Mononuclear cell (primary cell): ENCODE data around the gene CPE. TPM values are rescaled to one million over a fixed set of nuclear protein-coding genes. Genes with fewer than 3 reads are reported as not detected.

Source experiments
- H3K27me3 ChIP-seq: 2 replicates; pipeline ENCODE4 v1.6.0; 2011; ENCODE audit warnings: low read length, control low read depth; ENCODE audit not compliant: insufficient read depth
- H3K4me1 ChIP-seq: 2 replicates; pipeline ENCODE4 v1.5.1; 2011; ENCODE audit warnings: mild to moderate bottlenecking, low read length, control low read depth; ENCODE audit not compliant: insufficient read depth
- H3K4me3 ChIP-seq: 2 replicates; pipeline ENCODE4 v1.5.1; 2011; ENCODE audit warnings: mild to moderate bottlenecking, low read length, moderate library complexity
- H3K9me3 ChIP-seq: 2 replicates; pipeline ENCODE4 v1.5.1; 2011; ENCODE audit warnings: low read depth, mild to moderate bottlenecking, control low read depth, low read length
- total RNA-seq: library from RNA; depleted of rRNA; stranded (reverse); fragments of >200 nt; gene quantifications from one replicate; pipeline ENCODE4 v1.2.3, GENCODE V29; 2012

The CPE gene
- total RNA-seq, 1 donor = 0.10 TPM

GRCh38 chr4:165381821-165382373, 3.1 kb downstream of the CPE start:
- Histone ChIP-seq H3K4me3 (no peak overlapping the region), H3K27me3 (peaks cover 64% of the 10 kb centered on the region), H3K9me3 (no peaks in the 10 kb centered on the region), H3K4me1 (peaks cover 9% of the 10 kb centered on the region)

DNA sequence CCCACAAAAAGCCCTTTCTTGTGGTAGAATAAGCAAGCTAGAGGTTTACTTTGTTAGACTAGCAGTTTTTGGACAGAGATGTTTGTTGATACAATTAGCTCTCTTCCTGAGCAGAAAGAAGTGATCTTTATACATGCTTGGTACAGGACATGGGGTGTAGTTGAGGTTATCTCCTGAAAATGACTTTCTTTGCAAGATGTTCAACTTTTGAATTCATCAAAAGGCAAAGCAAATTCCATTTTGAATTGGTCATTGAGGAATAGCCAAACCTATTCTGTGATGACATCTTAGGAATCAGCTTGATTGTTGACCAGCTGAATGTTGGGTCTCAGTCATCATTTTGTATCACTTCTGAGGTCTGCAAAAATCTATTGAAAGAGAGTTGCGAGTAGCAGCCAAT, 3.8 kb downstream of the CPE start:
- peaks cover 57% of the 10 kb centered on the region for H3K27me3 ChIP-seq
- peaks cover 9% of the 10 kb centered on the region for H3K4me1 ChIP-seq
- no peaks in the 10 kb centered on the region for H3K9me3 ChIP-seq
- no peak overlapping the region for H3K4me3 ChIP-seq

- Histone ChIP-seq H3K27me3 (peaks cover 55% of the 10 kb centered on the region), H3K9me3 (no peaks in the 10 kb centered on the region)
Observed at GRCh38 chr4:165383591-165384073, 4.8 kb downstream of the CPE start.

GRCh38 chr4:165384186-165384585, 5.4 kb downstream of the CPE start:
- H3K27me3 ChIP-seq = peaks cover 52% of the 10 kb centered on the region
- H3K4me3 ChIP-seq = no peak overlapping the region
- H3K4me1 ChIP-seq = peaks cover under 1% of the 10 kb centered on the region
- H3K9me3 ChIP-seq = no peaks in the 10 kb centered on the region

More at GRCh38 chr4:165383591-165384073, 4.8 kb downstream of the CPE start:
- Histone ChIP-seq H3K4me1 (peaks cover 6% of the 10 kb centered on the region), H3K4me3 (no peak overlapping the region)

DNA sequence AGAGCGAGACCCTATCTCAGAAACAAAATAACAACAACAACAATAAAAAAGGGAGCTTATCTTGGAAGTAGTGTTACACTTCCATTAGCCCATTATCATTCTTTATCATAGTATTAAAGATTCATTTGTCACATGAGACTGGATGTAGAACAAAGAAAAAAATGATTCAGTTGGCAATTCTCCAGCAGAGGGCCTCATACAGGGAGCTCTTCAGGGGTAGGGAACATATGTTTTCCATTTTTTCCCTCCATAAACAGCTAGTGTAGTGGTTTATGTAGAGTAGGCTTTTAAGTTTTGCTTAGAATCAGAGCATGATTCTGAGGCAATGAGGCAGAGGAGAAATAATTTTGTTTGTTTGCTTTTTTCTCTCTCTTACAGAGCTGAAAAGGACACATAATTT, 5.8 kb downstream of the CPE start:
- Histone ChIP-seq H3K27me3 (peaks cover 51% of the 10 kb centered on the region), H3K4me1 (no peaks in the 10 kb centered on the region), H3K9me3 (no peaks in the 10 kb centered on the region), H3K4me3 (no peak overlapping the region)

- no peaks in the 10 kb centered on the region for H3K9me3 ChIP-seq
- H3K4me3 ChIP-seq = no peak overlapping the region
- peaks cover 51% of the 10 kb centered on the region for H3K27me3 ChIP-seq
- H3K4me1 ChIP-seq = no peaks in the 10 kb centered on the region
Observed at GRCh38 chr4:165385126-165385525, 6.3 kb downstream of the CPE start.

GRCh38 chr4:165386328-165386727, 7.5 kb downstream of the CPE start:
- H3K9me3 ChIP-seq = no peaks in the 10 kb centered on the region
- no peaks in the 10 kb centered on the region for H3K4me1 ChIP-seq
- H3K4me3 ChIP-seq = no peak overlapping the region
- H3K27me3 ChIP-seq = peaks cover 44% of the 10 kb centered on the region

DNA sequence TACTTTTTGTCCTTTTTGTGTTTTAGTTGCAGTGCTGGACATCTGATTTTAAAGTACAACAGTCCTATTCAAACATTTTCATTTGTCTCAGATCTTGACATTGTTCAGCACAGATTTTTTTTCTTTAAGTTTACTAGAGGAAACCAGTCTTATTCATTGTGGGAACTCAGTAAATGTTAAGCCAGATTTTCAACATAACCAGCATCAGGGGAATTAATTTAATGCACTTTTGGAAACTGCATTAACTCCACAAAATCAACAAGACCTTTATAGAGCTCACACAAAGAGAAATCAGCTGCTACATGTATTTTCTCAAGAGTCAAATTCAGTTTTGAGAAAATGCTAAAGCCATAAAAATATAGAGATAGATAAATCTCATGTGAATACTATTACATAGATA, 9.9 kb downstream of the CPE start:
- H3K4me1 ChIP-seq = no peaks in the 10 kb centered on the region
- no peaks in the 10 kb centered on the region for H3K9me3 ChIP-seq
- H3K4me3 ChIP-seq = no peak overlapping the region
- H3K27me3 ChIP-seq = peaks cover 29% of the 10 kb centered on the region

GRCh38 chr4:165393051-165393450, 14.2 kb downstream of the CPE start:
- Histone ChIP-seq H3K4me3 (no peak overlapping the region), H3K27me3 (peaks cover 14% of the 10 kb centered on the region), H3K4me1 (no peaks in the 10 kb centered on the region), H3K9me3 (no peaks in the 10 kb centered on the region)

DNA sequence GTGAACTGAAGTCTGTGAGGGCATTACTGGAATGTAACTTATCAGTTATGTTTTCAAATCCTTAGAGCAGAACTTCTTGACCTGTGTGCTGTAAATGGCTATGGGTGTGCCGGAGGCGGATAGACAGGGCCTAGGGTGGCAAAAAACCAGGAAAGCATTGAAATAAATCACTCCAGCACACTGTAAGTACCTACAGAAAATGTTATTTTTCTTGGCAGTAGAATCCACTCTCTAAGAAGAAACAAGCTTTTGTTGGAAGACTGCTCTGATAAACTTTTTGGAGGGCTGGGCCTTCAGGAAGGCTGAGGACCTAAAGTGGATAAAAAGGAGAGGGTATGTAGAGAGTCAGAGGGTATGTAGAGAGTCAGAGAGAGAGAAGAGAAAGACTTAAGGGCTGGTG, 14.9 kb downstream of the CPE start:
- Histone ChIP-seq H3K4me3 (no peak overlapping the region), H3K27me3 (peaks cover 10% of the 10 kb centered on the region), H3K4me1 (no peaks in the 10 kb centered on the region), H3K9me3 (no peaks in the 10 kb centered on the region)

- Histone ChIP-seq H3K27me3 (peaks cover 10% of the 10 kb centered on the region), H3K9me3 (no peaks in the 10 kb centered on the region), H3K4me1 (no peaks in the 10 kb centered on the region), H3K4me3 (no peak overlapping the region)
Observed at GRCh38 chr4:165394275-165394674, 15.5 kb downstream of the CPE start.

GRCh38 chr4:165398570-165398969, 19.8 kb downstream of the CPE start:
- no peaks in the 10 kb centered on the region for H3K4me1 ChIP-seq
- H3K9me3 ChIP-seq = no peaks in the 10 kb centered on the region
- H3K27me3 ChIP-seq = no peaks in the 10 kb centered on the region
- H3K4me3 ChIP-seq = no peak overlapping the region

DNA sequence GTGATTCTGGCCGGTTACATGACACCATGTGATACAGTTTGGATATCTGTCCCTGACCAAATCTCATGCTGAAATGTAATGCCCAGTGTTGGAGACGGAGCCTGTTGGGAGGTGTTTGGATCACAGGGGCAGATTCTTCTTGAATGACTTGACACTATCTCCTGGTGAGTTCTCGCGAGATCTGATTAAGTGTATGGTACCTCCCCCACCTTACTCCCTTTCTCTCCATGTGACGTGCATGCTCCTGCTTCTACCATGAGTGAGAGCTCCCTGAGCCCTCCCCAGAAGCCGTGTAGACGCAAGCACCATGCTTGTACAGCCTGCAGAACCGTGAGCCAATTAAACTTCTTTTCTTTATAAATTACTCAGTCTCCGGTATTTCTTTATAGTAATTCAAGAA, 23.6 kb downstream of the CPE start:
- H3K27me3 ChIP-seq = no peaks in the 10 kb centered on the region
- no peaks in the 10 kb centered on the region for H3K4me1 ChIP-seq
- H3K4me3 ChIP-seq = no peak overlapping the region
- H3K9me3 ChIP-seq = no peaks in the 10 kb centered on the region

GRCh38 chr4:165403048-165403447, 24.2 kb downstream of the CPE start:
- H3K4me1 ChIP-seq = no peaks in the 10 kb centered on the region
- H3K27me3 ChIP-seq = no peaks in the 10 kb centered on the region
- H3K4me3 ChIP-seq = no peak overlapping the region
- no peaks in the 10 kb centered on the region for H3K9me3 ChIP-seq

DNA sequence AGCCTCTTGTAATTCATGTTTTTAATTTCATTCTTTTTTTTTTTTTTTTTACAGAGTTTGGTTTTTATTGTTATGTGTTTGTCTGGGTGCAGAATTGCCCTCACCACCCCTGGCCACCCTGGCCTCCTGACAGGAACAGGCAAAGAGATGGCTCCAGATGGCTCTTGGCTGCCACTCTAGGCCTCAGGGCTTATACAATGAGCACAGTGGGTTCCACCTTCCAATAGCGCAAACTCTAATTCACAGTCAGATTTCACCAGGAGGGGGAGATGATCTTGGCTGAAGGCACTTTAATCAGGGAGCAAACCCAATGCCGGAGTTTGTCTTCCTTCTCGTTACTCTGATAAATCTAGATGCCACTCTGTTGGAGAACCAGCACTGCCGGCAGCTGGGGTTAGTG, 24.8 kb downstream of the CPE start:
- H3K4me1 ChIP-seq = no peaks in the 10 kb centered on the region
- no peaks in the 10 kb centered on the region for H3K9me3 ChIP-seq
- no peak overlapping the region for H3K4me3 ChIP-seq
- H3K27me3 ChIP-seq = no peaks in the 10 kb centered on the region

DNA sequence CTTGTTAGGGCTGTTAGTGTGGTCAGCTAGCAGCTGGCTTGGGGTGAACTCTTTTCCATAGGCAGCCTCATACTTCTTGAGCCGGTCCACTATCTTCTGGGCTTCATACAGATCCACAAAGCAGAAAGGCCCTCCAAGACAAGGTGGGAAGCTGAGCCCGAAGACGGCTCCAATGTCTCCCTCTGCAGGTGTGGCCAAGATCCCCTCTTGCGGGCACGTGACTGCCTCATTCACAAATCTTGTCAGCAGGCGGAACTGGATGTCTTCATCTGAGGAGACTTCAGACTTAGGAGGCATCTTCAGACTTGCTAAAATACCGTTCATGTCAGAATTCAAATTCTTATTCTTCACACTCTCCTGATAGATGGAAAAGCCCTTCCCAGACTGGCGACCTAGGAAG, 25.3 kb downstream of the CPE start:
- no peaks in the 10 kb centered on the region for H3K9me3 ChIP-seq
- no peak overlapping the region for H3K4me3 ChIP-seq
- H3K27me3 ChIP-seq = no peaks in the 10 kb centered on the region
- no peaks in the 10 kb centered on the region for H3K4me1 ChIP-seq
